SH-SY5Y (cell line): ENCODE data around the gene CPNE5.

ENCODE experiments used
- GATA2 ChIP-seq: IDR thresholded peaks from 2 replicates; pipeline ENCODE4 v1.6.1; 2011; ENCODE audit warnings: mild to moderate bottlenecking, low read depth, low read length
- GATA3 ChIP-seq: IDR thresholded peaks from 2 replicates; pipeline ENCODE4 v1.6.1; 2011; ENCODE audit warnings: low read depth, mild to moderate bottlenecking, low read length, moderate library complexity

DNA sequence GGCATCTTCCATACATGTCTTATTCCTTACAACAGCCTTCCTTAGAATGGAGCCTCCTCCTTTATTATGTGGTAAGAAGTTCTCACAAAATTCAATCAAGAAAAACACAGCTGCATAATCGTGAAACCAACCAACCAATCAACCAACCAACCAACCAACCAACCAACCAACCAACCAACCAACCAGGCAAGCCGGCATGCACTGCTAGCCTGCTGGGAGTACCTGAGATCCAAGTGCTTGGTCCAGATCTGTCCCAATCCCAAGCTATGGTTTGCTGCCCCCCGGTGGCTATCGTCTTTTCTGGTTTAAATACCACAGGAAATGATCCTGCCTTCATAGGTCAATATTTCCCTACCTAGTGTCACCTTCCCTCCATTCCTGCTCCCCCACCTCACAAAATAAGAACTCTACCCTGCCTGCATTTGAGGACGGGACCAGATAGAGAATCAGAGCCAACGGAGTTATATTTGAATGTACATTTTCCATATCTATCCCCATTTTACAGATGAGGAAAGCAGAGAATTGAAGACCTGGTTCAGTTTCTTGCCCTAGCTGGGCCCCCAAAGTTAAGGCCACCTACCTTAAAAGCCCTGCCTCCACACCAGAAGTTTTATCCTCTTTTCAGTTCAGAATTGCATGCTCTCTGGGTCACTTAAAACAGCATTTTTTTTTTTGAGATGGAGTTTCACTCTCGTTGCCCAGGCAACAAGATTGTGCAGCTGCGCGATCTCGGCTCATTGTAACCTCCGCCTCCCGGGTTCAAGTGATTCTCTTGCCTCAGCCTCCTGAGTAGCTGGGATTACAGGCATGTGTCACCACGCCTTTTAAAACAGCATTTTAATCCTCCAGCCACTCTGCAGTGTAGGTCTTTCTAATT lies 114.5 kb downstream of the CPNE5 start:
- TF ChIP-seq GATA2 (no peak), GATA3 (no peak)
